HL-60 (cell line): Measurements from ENCODE around the gene ANKEF1.

Experiments used
- DNase-seq, 2 experiments: peaks; one replicate each; pipeline ENCODE4 v3.0.0-alpha.2; 2010 to 2020; ENCODE audit warnings: low read depth in 1 of 2, low spot score in 1 of 2
- H3K27ac ChIP-seq: fragments of 250-450 bp; sonication (Bioruptor Pico); replicated peaks from 2 replicates; pipeline ENCODE4 v1.5.1; 2020; ENCODE audit warnings: mild to moderate bottlenecking, moderate library complexity
- H3K27me3 ChIP-seq: fragments of 250-450 bp; sonication (Bioruptor Pico); 2 replicates; pipeline ENCODE4 v1.5.1; 2021; ENCODE audit warnings: mild to moderate bottlenecking, moderate library complexity; ENCODE audit not compliant: insufficient read depth, poor library complexity, severe bottlenecking
- H3K4me3 ChIP-seq: replicated peaks from 2 replicates; pipeline ENCODE4 v1.5.1; 2011; ENCODE audit warnings: mild to moderate bottlenecking, control low read depth, low read length; ENCODE audit not compliant: insufficient read depth
- GABPA ChIP-seq: IDR thresholded peaks from 2 replicates; pipeline ENCODE4 v1.6.1; 2012; ENCODE audit warnings: low read depth
- POLR2AphosphoS5 ChIP-seq: IDR thresholded peaks from 2 replicates; pipeline ENCODE4 v1.6.1; 2012; ENCODE audit warnings: low read depth
- SPI1 ChIP-seq: IDR thresholded peaks from 2 replicates; pipeline ENCODE4 v1.6.1; 2012; ENCODE audit warnings: low read depth, mild to moderate bottlenecking, borderline replicate concordance
- TF ChIP-seq, protein P1 (sequence below): IDR thresholded peaks from 2 replicates; pipeline ENCODE4 v1.6.1; 2012; ENCODE audit warnings: low read depth; ENCODE audit not compliant: insufficient replicate concordance
- TF ChIP-seq, protein P2 (sequence below): IDR thresholded peaks from one replicate; pipeline ENCODE4 v1.5.1; 2011; ENCODE audit warnings: low read length, control low read depth, inconsistent platforms; ENCODE audit not compliant: insufficient read depth

Gene ANKEF1

DNA sequence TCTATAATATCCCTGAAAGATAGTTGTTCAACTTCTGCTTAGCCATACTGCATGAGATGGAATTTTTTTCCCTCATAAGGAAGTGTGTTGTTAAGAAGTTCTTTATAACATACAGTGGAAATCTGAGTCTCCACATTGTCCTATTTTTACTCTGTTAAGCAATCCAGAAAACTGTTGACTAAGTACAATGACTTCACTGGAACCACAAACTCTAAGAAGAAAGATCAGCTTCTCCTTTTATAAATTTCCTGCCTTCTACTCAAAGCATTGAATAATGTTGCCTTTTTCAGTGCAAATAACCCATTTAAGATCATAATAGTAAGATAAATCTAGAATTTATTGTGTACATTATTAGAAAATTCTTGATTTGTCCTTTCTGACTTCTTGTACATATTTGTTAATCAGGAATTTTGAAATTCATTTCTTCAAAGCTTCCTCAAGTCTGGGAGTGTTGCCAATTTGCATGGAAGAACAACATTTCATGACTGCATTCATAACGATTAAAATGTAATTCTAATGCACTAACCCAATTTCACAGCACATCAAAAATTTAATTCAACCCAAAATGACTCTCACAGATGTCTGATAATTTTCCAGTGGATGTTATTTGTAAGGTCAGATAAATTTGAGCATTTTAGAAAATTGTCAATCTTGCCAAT lies 45.6 kb upstream of the ANKEF1 start:
- no peak overlapping the region for H3K4me3 ChIP-seq
- H3K27ac ChIP-seq = no peak overlapping the region
- no peaks in the 10 kb centered on the region for H3K27me3 ChIP-seq
- TF ChIP-seq, protein P1, sequence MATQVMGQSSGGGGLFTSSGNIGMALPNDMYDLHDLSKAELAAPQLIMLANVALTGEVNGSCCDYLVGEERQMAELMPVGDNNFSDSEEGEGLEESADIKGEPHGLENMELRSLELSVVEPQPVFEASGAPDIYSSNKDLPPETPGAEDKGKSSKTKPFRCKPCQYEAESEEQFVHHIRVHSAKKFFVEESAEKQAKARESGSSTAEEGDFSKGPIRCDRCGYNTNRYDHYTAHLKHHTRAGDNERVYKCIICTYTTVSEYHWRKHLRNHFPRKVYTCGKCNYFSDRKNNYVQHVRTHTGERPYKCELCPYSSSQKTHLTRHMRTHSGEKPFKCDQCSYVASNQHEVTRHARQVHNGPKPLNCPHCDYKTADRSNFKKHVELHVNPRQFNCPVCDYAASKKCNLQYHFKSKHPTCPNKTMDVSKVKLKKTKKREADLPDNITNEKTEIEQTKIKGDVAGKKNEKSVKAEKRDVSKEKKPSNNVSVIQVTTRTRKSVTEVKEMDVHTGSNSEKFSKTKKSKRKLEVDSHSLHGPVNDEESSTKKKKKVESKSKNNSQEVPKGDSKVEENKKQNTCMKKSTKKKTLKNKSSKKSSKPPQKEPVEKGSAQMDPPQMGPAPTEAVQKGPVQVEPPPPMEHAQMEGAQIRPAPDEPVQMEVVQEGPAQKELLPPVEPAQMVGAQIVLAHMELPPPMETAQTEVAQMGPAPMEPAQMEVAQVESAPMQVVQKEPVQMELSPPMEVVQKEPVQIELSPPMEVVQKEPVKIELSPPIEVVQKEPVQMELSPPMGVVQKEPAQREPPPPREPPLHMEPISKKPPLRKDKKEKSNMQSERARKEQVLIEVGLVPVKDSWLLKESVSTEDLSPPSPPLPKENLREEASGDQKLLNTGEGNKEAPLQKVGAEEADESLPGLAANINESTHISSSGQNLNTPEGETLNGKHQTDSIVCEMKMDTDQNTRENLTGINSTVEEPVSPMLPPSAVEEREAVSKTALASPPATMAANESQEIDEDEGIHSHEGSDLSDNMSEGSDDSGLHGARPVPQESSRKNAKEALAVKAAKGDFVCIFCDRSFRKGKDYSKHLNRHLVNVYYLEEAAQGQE = no peak
- peak; percentile 33; the same call in 1 of the 2 replicates for TF ChIP-seq SPI1
- peak in 1 of 2 experiments; percentile 22 for DNase-seq

DNA sequence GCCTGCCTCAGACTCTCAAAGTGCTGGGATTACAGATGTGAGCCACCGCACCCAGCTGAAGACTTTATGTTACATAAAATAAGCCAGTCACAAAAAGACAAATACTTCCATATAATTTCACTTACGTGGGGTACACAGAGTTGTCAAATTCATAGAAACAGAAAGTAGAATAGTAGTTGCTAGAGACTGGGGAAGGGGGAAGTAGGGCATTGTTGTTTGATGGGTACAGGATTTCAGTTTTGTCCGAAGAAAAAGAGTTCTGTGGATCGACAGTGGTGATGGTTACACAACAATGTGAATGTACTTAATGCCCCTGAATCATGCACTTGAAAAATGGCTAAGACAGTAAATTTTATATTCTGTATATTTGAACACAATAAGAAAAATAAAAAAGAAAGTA lies 41.6 kb upstream of the ANKEF1 start:
- no peak for DNase-seq
- no peak for TF ChIP-seq POLR2AphosphoS5
- TF ChIP-seq, protein P2, sequence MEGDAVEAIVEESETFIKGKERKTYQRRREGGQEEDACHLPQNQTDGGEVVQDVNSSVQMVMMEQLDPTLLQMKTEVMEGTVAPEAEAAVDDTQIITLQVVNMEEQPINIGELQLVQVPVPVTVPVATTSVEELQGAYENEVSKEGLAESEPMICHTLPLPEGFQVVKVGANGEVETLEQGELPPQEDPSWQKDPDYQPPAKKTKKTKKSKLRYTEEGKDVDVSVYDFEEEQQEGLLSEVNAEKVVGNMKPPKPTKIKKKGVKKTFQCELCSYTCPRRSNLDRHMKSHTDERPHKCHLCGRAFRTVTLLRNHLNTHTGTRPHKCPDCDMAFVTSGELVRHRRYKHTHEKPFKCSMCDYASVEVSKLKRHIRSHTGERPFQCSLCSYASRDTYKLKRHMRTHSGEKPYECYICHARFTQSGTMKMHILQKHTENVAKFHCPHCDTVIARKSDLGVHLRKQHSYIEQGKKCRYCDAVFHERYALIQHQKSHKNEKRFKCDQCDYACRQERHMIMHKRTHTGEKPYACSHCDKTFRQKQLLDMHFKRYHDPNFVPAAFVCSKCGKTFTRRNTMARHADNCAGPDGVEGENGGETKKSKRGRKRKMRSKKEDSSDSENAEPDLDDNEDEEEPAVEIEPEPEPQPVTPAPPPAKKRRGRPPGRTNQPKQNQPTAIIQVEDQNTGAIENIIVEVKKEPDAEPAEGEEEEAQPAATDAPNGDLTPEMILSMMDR = no peak
- TF ChIP-seq, protein P1 = no peak
- TF ChIP-seq GABPA = no peak
- no peak for TF ChIP-seq SPI1
- no peaks in the 10 kb centered on the region for H3K27me3 ChIP-seq
- H3K4me3 ChIP-seq = no peak overlapping the region
- H3K27ac ChIP-seq = no peak overlapping the region

DNA sequence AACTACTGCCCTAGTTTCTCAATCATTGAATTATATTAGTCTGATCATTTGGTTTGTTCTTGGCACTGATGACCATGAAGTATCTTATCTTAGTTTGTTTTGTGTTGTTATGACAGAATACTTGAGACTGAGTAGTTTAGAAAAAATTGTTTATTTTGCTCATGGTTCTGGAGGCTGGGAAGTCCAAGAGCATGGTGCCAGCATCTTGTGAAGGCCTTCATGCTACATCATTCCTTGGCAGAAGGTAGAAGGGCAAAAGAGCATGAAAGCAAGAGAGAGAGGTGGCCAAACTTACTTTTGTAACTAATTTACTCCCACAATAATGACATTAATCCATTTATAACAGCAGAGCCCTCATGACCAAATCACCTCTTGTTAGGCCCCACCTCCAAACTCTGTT lies 40.1 kb upstream of the ANKEF1 start:
- no peak for TF ChIP-seq POLR2AphosphoS5
- no peak for TF ChIP-seq SPI1
- TF ChIP-seq GABPA = no peak
- TF ChIP-seq, protein P1 = no peak
- TF ChIP-seq, protein P2 = no peak
- no peak overlapping the region for H3K4me3 ChIP-seq
- H3K27me3 ChIP-seq = no peaks in the 10 kb centered on the region
- no peak for DNase-seq
- no peak overlapping the region for H3K27ac ChIP-seq
